HepG2 (cell line): ENCODE results near the gene CASKIN2. TPM values are rescaled to one million over a fixed set of nuclear protein-coding genes. Genes with fewer than 3 reads are reported as not detected.
A peak's percentile ranks its signal among the peaks of the same experiment; 100 is the strongest.

Experiments
- ADNP ChIP-seq: sonication (generic); formaldehyde crosslinking; IDR thresholded peaks from 2 replicates; pipeline ENCODE4 v1.4.0; 2020; ENCODE audit warnings: missing genetic modification reagents
- CBX2 ChIP-seq, 2 experiments: fragments of 200-600 bp in 1 of 2; sonication (generic); formaldehyde crosslinking in 1 of 2; IDR thresholded peaks; 2 replicates each; pipeline versions ENCODE4 v1.7.0 to v1.8.1; 2018 to 2022; ENCODE audit warnings: low read depth in 2 of 2, low read length in 1 of 2, mild to moderate bottlenecking in 1 of 2, missing genetic modification reagents in 1 of 2
- DZIP1 ChIP-seq: sonication (generic); formaldehyde crosslinking; IDR thresholded peaks from 2 replicates; pipeline ENCODE4 v1.5.0; 2020; ENCODE audit warnings: mild to moderate bottlenecking, missing genetic modification reagents
- IRF2 ChIP-seq: IDR thresholded peaks from 2 replicates; pipeline ENCODE4 v1.6.1; 2018; ENCODE audit warnings: missing genetic modification reagents, missing compliant biosample characterization
- MNT ChIP-seq: fragments of 450-650 bp; IDR thresholded peaks from 2 replicates; pipeline ENCODE4 v1.6.1; 2016
- PHF8 ChIP-seq: sonication (generic); formaldehyde crosslinking; IDR thresholded peaks from 2 replicates; pipeline ENCODE4 v1.5.0; 2020; ENCODE audit warnings: missing genetic modification reagents
- RARA ChIP-seq: IDR thresholded peaks from 2 replicates; pipeline ENCODE4 v1.6.1; 2016; ENCODE audit warnings: missing genetic modification reagents, missing compliant biosample characterization
- RBAK ChIP-seq: sonication (generic); formaldehyde crosslinking; IDR thresholded peaks from 2 replicates; pipeline ENCODE4 v1.5.1; 2020; ENCODE audit warnings: mild to moderate bottlenecking, missing genetic modification reagents
- ZNF12 ChIP-seq: sonication (generic); formaldehyde crosslinking; IDR thresholded peaks from 2 replicates; pipeline ENCODE4 v1.5.0; 2020; ENCODE audit warnings: missing genetic modification reagents
- ZNF232 ChIP-seq: sonication (generic); formaldehyde crosslinking; IDR thresholded peaks from 2 replicates; pipeline ENCODE4 v1.4.0; 2020; ENCODE audit warnings: missing genetic modification reagents, borderline replicate concordance
- ZNF605 ChIP-seq: sonication (generic); formaldehyde crosslinking; IDR thresholded peaks from 2 replicates; pipeline ENCODE4 v1.8.0; 2022; ENCODE audit warnings: mild to moderate bottlenecking, missing genetic modification reagents
- ZNF615 ChIP-seq: sonication (generic); formaldehyde crosslinking; IDR thresholded peaks from 2 replicates; pipeline ENCODE4 v1.5.0; 2020; ENCODE audit warnings: mild to moderate bottlenecking, missing genetic modification reagents, borderline replicate concordance
- ZNF639 ChIP-seq: conservative IDR thresholded peaks from 2 replicates; pipeline ENCODE4 v1.6.1; 2018; ENCODE audit warnings: missing genetic modification reagents
- ZNF761 ChIP-seq: sonication (generic); formaldehyde crosslinking; conservative IDR thresholded peaks from 2 replicates; pipeline ENCODE4 v1.4.0; 2020; ENCODE audit warnings: mild to moderate bottlenecking, missing genetic modification reagents
- polyA plus RNA-seq, 8 experiments: library from polyadenylated mRNA; depleted of rRNA in 3 of 8; stranded (reverse) in 7 of 8; unstranded in 1 of 8; fragments of >200 nt; fragmentation: Illumina TruSeq in 4 of 8; extraction: Trizol in 4 of 8; gene quantifications; 2 replicates each; pipeline versions ENCODE4 v1.2.1 to v1.2.3, GENCODE V29; 2011 to 2016; ENCODE audit warnings: low read depth in 4 of 8, missing spikeins in 1 of 8, mixed read lengths in 1 of 8; ENCODE audit not compliant: insufficient read depth in 1 of 8
- total RNA-seq, 5 experiments: library from RNA; depleted of rRNA; stranded (reverse); fragments of >200 nt; fragmentation: Illumina TruSeq; extraction: Trizol; gene quantifications; 2 replicates each; pipeline ENCODE4 v1.2.3, GENCODE V29; 2016; ENCODE audit warnings: low read depth in 1 of 5
- TF ChIP-seq, protein P1 (sequence below): sonication (generic); formaldehyde crosslinking; IDR thresholded peaks from 2 replicates; pipeline ENCODE4 v1.5.0; 2020; ENCODE audit warnings: missing genetic modification reagents
- TF ChIP-seq, protein P2 (sequence below): sonication (generic); formaldehyde crosslinking; IDR thresholded peaks from 2 replicates; pipeline ENCODE4 v1.5.0; 2020; ENCODE audit warnings: missing genetic modification reagents, mild to moderate bottlenecking, borderline replicate concordance

The CASKIN2 gene
- total and polyA plus RNA-seq, 2 of the 13 experiments (the other 11 are each of a cell fraction or from before 2014, with no cell fraction given) = 5.2 to 7.8 TPM

DNA sequence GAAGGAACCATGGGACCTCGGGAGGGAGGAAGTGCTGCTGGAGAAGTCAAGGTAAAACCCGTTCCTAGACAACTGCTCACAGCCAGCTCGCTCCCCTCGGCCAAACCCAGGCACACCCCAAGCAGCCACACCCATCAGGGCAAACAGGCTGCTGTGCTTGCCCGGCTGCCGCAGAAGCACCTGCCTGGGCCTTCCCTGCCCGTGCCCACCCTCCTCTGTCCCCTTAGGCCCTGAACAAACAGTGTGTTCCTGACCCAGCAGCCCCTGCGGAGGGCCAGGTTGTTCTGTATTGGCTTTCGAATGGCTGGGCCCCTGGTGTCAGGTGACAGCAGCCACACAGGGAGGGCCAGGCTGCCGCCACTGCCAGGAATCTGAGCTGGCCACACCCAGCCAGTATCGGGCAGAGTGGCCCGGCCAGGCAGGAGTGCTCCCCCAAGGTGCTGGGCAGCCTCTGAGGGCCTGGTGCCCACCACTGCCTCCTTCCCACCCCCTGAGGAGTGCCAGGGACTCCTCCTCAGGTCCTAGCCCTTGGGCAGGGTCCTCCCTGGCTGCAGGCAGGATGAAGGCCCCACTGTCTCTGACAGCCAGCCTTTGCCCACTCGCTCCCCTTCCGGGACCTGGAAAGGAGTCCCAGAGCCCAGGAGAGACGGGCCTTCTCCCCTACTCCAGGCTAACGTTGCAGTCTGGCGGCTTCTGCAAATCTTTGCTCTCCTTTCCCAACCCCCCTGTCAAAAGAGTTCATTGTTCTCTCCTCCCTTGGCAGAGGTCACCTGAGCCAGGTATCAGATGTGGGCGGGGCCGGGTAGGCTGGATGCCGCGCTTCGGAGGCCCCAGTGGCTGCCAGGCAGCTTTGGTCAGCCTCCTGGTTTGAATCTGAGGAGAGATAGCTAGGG is 34.2 kb upstream of the CASKIN2 start (continued):
- TF ChIP-seq ZNF12 (CRISPR knock-in tag) (no peak), ZNF615 (CRISPR knock-in tag) (no peak; the same call in 1 of the 2 replicates), ZNF605 (CRISPR knock-in tag) (no peak; the same call in 1 of the 2 replicates), MNT (no peak), RBAK (CRISPR knock-in tag) (no peak), DZIP1 (CRISPR knock-in tag) (peak; percentile 87; the same call in 1 of the 2 replicates), ZNF761 (CRISPR knock-in tag) (no peak), RARA (peak; percentile 63), ZNF639 (no peak), ADNP (CRISPR knock-in tag) (no peak), IRF2 (peak; percentile 77), CBX2 (IDR thresholded peaks at IDR 0.05; ENCODE audit: low read depth, low read length) (no peak), CBX2 (CRISPR knock-in tag; IDR thresholded peaks at IDR 0.05; ENCODE audit: low read depth) (no peak), ZNF232 (CRISPR knock-in tag) (no peak; the same call in 1 of the 2 replicates), PHF8 (peak; percentile 73)
- TF ChIP-seq, protein P1, sequence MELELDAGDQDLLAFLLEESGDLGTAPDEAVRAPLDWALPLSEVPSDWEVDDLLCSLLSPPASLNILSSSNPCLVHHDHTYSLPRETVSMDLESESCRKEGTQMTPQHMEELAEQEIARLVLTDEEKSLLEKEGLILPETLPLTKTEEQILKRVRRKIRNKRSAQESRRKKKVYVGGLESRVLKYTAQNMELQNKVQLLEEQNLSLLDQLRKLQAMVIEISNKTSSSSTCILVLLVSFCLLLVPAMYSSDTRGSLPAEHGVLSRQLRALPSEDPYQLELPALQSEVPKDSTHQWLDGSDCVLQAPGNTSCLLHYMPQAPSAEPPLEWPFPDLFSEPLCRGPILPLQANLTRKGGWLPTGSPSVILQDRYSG (CRISPR knock-in tag) = no peak
- TF ChIP-seq, protein P2, sequence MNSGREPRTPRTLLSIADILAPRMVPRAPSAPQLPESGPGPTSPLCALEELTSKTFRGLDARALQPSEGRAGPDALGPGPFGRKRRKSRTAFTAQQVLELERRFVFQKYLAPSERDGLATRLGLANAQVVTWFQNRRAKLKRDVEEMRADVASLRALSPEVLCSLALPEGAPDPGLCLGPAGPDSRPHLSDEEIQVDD = peak; percentile 76; the same call in 1 of the 2 replicates
